ENCODE results near the gene IL31.

IL31 gene

GRCh38 chr12:122155705-122156104 is 18.3 kb downstream of the IL31 start:
- no peak for DNase-seq (ENCODE audit: low spot score)

GRCh38 chr12:122152754-122153153 is 21.3 kb downstream of the IL31 start:
- DNase-seq (ENCODE audit: low spot score), result no peak

GRCh38 chr12:122150127-122150681 is 23.8 kb downstream of the IL31 start:
- DNase-seq (ENCODE audit: low spot score), result no peak

- no peak for DNase-seq (ENCODE audit: low spot score)
Measured at GRCh38 chr12:122148657-122149056, 25.4 kb downstream of the IL31 start.

GRCh38 chr12:122147514-122148290 is 26.3 kb downstream of the IL31 start:
- no peak for DNase-seq (ENCODE audit: low spot score)

DNA sequence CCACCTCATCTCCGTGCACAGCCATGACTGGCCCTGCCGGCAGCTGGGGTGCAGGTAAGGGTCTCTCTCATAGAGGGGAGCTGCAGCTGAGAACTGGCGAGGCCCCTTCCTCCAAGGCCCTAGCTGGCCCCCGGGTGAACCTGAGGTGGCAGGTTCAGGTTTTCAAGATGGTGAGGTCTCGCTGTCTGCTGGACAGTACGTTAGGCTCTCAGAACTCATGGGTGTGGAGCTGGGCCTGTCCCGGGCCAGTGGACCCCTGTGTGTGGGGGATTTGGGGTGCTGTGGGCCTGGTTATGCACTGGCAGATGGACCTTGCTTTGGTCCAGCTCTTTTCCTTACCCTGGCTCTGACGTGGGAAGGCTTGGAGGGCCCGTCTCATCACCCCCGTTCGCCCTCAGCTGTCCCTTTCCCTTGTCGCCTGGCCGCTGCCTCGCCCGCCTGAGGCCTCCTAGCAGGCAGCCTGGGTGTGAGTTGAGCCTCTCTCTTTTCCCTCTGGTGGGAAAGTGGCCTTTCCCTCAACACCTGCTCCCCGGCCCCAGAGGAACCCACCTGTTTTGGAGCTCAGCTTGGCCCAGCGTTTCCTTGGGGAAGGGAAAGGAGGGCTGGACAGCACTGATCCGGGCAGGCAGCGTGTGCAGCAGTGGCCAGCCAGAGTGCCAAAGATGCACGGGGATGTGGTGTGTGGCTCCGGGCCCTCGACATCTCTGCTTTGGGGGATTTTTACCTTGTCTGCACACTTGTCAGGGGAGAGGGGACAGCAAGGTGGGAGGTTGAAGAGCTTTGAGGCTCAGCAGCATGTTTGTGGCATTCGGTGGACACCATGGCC is 28.3 kb downstream of the IL31 start:
- no peak for DNase-seq (ENCODE audit: low spot score)

- no peak for DNase-seq (ENCODE audit: low spot score)
Measured at GRCh38 chr12:122144885-122145284, 29.1 kb downstream of the IL31 start.

DNA sequence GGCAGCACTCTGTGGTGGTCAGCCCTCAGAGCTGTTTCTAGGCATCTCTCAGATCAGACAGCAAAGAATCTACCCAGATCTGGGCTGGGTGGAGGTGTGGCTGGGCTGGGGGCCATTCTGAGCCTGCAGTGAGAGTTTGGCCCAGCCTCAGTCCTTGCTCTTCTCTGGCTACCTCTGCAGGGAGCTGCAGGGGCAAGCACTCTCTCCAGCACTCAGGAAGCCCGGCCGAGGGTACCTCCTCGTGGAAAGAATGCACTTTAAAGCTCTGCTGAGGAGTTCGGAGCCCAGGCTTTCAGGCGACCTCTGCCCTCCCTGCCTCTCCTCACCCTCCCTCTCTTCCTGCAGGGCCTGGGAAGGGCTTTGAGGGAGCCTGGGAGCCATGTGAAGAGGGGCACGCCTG is 31.2 kb downstream of the IL31 start:
- DNase-seq (ENCODE audit: low spot score), result no peak

- no peak for DNase-seq (ENCODE audit: low spot score)
Measured at GRCh38 chr12:122141911-122142725, 31.9 kb downstream of the IL31 start.

- no peak for DNase-seq (ENCODE audit: low spot score)
Measured at GRCh38 chr12:122140467-122141257, 33.4 kb downstream of the IL31 start.

GRCh38 chr12:122139941-122140340 is 34.1 kb downstream of the IL31 start:
- DNase-seq (ENCODE audit: low spot score), result no peak

- DNase-seq (ENCODE audit: low spot score), result no peak
Measured at GRCh38 chr12:122139266-122139665, 34.8 kb downstream of the IL31 start.

- no peak for DNase-seq (ENCODE audit: low spot score)
Measured at GRCh38 chr12:122138616-122139015, 35.4 kb downstream of the IL31 start.

DNA sequence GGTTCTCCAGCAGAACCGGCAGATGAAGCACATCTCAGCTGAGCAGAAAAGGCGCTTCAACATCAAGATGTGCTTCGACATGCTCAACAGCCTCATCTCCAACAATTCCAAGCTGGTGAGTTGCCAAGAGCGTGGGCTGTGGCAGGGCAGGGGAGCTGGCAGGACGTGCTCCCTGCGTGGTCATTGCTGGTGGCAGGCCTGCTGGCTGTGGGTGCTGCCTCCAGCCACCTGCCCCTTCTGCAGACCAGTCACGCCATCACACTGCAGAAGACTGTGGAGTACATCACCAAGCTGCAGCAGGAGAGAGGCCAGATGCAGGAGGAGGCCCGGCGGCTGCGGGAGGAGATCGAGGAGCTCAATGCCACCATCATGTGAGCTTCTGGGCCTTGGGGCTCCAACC is 35.8 kb downstream of the IL31 start:
- no peak for DNase-seq (ENCODE audit: low spot score)

DNA sequence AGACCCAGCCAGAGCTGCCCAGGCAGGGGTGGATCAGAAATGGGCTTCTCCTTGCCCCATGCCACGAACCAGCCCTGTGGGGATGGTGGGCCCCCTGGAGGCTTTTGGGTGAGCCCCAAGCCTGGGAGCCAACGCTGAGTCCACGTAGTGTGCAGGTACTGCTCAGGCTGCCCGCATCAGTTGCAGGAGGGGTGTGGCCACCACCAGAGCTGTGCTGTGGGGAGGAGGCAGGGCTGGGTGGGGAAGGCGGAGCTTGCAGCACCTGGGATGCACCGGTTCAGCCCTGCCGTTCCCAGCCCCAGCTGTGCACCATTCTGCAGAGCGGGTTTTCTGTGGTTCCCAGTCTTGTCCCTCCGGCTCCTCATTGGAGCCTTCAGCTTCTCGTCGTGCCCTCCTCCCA is 36.3 kb downstream of the IL31 start:
- DNase-seq (ENCODE audit: low spot score), result no peak

GRCh38 chr12:122137229-122137628 is 36.8 kb downstream of the IL31 start:
- DNase-seq (ENCODE audit: low spot score), result no peak

DNA sequence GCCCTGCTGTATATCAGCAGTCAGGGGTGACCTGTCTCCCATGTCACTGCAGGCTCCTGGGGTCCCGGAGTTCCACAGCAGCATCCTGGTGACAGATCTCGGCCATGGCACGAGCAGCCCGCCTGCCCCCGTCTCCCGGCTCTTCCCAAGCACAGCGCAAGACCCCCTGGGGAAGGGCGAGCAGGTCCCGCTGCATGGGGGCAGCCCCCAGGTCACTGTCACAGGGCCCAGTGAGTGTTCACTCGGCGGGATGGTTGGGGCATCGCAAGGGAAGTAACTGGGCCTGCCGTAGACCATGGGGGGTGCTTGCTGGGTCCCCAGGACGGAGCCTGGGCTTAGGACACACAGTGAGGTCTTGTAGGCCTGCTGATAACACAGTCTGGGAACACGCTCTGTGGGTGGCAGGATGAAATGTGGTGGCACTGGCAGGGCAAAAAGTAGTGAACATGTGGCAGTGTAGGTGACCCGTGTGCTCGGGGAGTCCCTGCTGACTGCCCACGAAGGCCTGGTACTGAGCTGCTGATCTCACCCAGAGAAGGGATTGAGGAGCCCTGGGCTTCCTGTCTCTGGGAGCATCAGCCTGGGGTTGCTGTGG is 38.5 kb downstream of the IL31 start:
- no peak for DNase-seq (ENCODE audit: low spot score)

DNA sequence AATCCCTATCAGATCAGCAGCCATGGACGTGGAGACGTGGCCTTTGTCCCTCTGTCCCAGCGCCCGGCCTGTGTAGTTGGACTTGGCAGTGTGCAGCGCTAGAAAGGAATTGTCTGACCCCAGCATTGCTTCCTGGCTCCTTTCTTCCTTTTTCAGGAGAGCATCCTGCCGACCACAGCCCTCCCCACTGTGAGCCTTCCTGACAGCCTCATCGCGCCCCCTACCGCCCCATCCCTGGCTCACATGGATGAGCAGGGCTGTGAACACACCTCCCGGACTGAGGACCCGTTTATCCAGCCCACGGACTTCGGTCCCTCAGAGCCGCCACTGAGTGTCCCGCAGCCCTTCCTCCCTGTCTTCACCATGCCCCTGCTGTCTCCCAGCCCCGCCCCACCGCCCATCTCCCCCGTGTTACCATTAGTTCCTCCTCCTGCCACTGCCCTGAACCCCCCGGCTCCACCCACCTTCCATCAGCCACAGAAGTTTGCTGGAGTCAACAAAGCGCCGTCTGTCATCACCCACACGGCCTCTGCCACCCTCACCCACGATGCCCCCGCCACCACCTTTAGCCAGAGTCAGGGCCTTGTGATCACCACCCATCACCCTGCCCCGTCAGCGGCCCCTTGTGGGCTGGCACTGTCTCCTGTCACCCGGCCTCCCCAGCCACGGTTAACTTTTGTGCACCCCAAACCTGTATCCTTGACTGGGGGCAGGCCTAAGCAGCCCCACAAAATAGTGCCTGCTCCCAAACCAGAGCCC is 40.6 kb downstream of the IL31 start:
- no peak for DNase-seq (ENCODE audit: low spot score)

DNA sequence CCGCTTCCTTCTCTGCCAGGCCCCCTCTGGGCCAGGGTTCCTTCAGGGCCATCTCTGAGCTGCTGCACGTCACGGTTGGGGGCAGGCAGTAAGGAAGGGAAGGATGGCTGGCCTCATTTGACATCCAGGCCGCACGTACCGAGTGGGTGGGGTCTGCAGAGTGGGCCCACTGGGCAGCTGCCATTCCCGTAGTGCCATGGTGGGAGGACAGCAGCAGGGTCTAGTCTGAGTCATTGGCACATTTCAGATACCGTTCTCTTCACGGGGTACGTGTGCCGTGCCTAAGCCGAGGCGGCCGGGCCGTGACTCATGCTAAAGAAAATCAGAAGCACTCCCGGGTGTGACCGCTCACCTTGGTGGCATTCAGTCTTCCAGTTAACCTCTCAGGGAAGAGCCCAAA is 43.9 kb downstream of the IL31 start:
- DNase-seq (ENCODE audit: low spot score), result no peak

DNA sequence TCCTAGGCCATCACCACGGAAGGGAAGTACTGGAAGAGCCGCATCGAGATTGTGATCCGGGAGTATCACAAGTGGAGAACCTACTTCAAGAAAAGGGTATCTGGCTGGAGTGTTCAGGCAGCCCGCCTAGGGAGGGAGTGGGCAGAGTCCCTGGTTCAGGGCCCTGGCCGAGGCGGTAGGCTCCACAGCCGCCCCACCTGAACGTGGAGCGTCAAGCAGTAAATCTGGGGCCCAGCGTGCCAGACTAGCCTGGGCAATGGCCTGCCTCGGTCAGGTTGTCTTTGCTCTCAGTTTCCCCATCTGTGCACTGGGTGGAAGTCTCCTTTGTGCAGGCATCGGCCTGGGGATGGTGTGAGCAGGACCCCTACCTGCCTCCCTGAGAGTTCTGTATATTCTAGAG is 44.9 kb downstream of the IL31 start:
- DNase-seq (ENCODE audit: low spot score), result no peak
